GM18858 (cell line): Measurements from ENCODE around the gene TCF7.

Source experiments
- ATAC-seq: cut with Tn5 transposase; IDR thresholded peaks from one replicate; pipeline ENCODE4 v1.9.1; 2021; ENCODE audit not compliant: unreplicated experiment

Gene TCF7

GRCh38 chr5:134088994-134089560, 25.4 kb upstream of the TCF7 start:
- no peak for ATAC-seq

GRCh38 chr5:134090522-134090921, 24.0 kb upstream of the TCF7 start:
- no peak for ATAC-seq

- ATAC-seq: no peak
Measured at GRCh38 chr5:134091626-134092121, 22.8 kb upstream of the TCF7 start.

- ATAC-seq: no peak
Measured at GRCh38 chr5:134092875-134093274, 21.6 kb upstream of the TCF7 start.

- no peak for ATAC-seq
Measured at GRCh38 chr5:134093351-134093750, 21.1 kb upstream of the TCF7 start.

GRCh38 chr5:134095293-134095692, 19.2 kb upstream of the TCF7 start:
- ATAC-seq: no peak

- no peak for ATAC-seq
Measured at GRCh38 chr5:134095887-134096589, 18.4 kb upstream of the TCF7 start.

GRCh38 chr5:134097211-134097749, 17.2 kb upstream of the TCF7 start:
- no peak for ATAC-seq

GRCh38 chr5:134098690-134099089, 15.8 kb upstream of the TCF7 start:
- no peak for ATAC-seq

- no peak for ATAC-seq
Measured at GRCh38 chr5:134099288-134099872, 15.1 kb upstream of the TCF7 start.

- ATAC-seq: no peak
Measured at GRCh38 chr5:134099939-134100282, 14.6 kb upstream of the TCF7 start.

GRCh38 chr5:134100283-134101091, 14.0 kb upstream of the TCF7 start:
- peak; percentile 61 for ATAC-seq

GRCh38 chr5:134101686-134102439, 12.6 kb upstream of the TCF7 start:
- ATAC-seq: no peak

GRCh38 chr5:134103397-134103796, 11.1 kb upstream of the TCF7 start:
- ATAC-seq: no peak

GRCh38 chr5:134103998-134104654, 10.4 kb upstream of the TCF7 start:
- ATAC-seq: no peak

GRCh38 chr5:134106991-134107701, 7.3 kb upstream of the TCF7 start:
- ATAC-seq: no peak

GRCh38 chr5:134107779-134108178, 6.7 kb upstream of the TCF7 start:
- ATAC-seq: no peak

- no peak for ATAC-seq
Measured at GRCh38 chr5:134110382-134110781, 4.1 kb upstream of the TCF7 start.
